Prostate gland (tissue), 2 donors: Measurements from ENCODE around the gene MND1.

ENCODE experiments used
- CTCF ChIP-seq, 4 experiments: fragments of 200-600 bp in 2 of 4; fragments of 450-650 bp in 2 of 4; sonication (generic) in 2 of 4; IDR thresholded peaks; 1 replicate in 3 of 4; 2 replicates in 1 of 4; pipeline ENCODE4 v1.5.1; 2016 to 2019; ENCODE audit warnings: antibody characterized with exemption in 4 of 4, mild to moderate bottlenecking in 2 of 4, moderate library complexity in 2 of 4
- POLR2AphosphoS5 ChIP-seq: sonication (generic); formaldehyde crosslinking; IDR thresholded peaks from one replicate; pipeline ENCODE4 v1.6.1; 2017; ENCODE audit warnings: antibody characterized with exemption

DNA sequence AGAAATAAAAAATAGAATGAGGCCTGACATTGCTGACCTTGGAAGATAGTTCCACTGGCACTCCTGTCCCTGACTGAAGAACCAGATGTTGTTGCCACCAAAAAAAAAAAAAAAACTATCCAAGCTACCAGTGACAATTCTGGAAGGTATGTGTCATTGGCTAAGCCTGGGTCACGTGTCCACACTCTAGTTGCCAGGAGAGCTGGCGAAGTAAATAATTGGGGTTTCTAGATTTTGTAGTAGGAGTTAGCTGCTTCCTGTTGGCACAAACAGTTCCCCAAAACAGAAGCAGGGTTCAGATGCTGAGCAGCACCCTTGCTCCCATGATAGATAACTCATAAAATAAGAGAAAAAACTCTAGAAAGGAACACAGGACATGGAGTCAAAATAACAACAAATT, 20.5 kb downstream of the MND1 start:
- TF ChIP-seq POLR2AphosphoS5 = no peak
- no peak for TF ChIP-seq CTCF (IDR thresholded peaks at IDR 0.05)
